ENCODE data around the gene ITPRID2.

DNA sequence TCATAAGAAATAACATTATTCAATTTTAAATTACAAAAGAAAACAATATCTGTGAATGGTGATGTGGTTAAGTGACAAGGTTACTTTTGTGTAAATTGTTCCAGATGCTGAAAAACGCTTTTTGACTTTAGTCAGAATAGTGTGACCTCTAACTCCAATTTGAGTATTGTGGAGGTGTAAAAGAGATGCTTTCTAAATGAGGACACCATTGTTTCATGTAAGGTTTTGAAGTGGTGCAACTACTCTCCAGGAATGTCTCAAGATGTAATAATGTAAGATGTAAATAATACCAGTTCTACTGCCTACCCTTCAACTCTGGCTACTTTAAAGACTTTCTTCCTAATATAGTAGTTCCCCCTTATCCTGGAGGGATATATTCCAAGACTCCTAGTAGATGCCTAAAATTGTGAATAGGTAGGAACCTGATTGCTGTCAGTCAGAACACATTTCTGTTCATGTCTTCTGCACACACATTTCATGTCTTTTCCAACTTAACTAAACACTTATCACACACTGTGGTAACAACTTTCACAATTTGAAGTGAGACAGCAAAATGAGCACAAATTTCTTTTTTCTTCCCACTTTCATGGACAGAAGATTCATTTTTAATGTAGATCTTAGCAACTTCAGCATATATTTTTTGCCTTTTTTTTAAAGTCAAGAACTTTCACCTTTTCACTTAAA is 55.1 kb downstream of the ITPRID2 start:
- no peak for TF ChIP-seq POLR2A (IDR thresholded peaks at IDR 0.05)
- TF ChIP-seq, protein P1, sequence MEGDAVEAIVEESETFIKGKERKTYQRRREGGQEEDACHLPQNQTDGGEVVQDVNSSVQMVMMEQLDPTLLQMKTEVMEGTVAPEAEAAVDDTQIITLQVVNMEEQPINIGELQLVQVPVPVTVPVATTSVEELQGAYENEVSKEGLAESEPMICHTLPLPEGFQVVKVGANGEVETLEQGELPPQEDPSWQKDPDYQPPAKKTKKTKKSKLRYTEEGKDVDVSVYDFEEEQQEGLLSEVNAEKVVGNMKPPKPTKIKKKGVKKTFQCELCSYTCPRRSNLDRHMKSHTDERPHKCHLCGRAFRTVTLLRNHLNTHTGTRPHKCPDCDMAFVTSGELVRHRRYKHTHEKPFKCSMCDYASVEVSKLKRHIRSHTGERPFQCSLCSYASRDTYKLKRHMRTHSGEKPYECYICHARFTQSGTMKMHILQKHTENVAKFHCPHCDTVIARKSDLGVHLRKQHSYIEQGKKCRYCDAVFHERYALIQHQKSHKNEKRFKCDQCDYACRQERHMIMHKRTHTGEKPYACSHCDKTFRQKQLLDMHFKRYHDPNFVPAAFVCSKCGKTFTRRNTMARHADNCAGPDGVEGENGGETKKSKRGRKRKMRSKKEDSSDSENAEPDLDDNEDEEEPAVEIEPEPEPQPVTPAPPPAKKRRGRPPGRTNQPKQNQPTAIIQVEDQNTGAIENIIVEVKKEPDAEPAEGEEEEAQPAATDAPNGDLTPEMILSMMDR (IDR thresholded peaks at IDR 0.05): no peak
